Activated naive CD4-positive, alpha-beta T cell (primary cell): ENCODE data around the gene NFYC.

Experiments
- DNase-seq, 4 experiments: peaks; one replicate each; lab custom pipeline; 2025; lab: John Stamatoyannopoulos, UW

Gene NFYC

DNA sequence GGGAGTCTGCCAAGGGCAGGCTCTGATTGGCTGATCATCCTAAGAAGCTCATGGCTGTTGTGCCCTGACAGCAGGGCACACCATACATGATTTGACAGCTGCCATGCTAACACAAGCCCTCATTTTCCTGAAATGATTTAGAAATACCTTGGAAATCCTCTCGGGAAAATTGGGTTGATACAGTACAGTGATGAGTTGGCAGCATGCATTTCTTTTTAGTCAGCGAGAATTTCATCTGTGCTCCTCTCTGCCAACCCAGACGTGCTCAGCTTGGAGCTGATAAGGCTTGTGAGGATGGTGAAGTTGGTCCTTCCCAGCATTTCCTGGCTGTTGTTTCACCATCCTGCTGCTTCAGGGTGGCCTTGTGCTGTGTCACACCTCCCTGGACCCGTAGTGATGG, 69.5 kb downstream of the NFYC start:
- DNase-seq: no peak

DNA sequence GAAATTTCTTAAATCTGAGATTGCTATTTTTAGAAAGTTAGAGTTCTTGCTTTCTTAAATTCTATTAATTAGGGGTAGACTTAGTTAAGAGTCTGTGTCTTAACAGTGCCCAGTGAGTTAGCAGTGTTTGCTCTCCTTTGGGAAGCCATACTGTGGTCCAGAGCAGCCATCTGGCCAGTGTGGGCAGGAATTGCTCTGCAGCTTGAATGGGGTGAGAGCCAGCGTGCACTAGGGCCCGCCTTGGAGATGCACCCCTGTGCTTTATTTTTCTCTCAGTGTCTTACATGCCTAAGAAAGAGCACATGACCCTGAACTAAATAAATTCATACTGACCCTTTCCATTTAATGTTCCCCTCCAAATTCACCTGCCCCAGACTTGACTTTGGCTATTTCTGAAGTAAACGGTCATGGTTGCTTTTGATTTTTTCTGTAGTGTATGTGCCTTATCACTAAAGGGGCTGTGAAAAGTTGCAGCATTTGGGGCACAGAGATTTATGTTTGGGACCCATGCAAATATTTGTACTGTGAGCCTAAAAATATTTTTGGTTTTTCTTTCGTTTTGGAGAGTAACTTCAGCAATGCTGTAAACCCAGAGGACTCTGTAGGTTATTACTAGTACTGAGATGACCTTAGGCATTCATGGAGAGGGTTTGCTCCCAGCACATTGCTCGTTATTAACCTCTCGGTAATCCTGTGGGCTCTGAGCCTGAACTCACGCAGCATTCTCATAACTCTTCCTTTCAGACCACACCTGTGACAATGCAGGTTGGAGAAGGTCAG, 70.8 kb downstream of the NFYC start:
- no peak for DNase-seq

DNA sequence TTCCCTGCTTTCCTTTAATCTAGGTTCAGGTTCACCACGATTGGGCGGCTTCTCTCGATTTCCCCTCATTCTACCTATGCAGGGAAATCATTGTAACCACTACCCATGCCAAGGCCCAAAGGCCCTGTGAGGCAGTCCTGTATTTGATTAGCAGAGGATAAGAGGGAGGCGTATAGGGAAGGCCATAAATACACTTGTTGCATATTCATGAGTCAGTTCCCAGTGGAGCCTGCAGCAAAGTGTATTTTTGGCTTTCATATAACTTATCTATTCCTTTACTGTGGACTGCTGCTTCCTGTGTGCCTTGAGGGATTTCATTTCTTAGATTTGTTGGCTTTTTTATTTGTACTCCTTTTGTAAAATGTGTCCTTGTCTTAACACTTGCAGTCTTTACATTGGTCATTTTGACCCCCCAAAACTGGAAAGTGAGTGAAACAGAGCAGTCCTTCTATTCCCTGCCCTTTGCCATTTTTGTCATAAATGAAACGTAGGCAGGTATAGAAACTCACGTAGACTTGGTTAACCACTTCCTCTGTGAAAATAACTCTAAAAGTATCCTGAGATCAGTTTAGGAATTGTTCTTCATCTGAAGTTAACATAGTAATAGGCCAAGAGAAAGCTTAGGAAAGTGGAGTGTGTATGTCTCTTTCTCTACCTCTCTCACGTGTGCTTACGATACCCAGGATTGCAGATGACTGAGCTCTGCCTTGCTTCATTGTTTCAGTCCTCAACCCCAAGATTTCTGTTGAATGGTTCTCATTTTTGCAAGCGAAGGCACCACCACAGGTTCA, 72.4 kb downstream of the NFYC start:
- no peak for DNase-seq

DNA sequence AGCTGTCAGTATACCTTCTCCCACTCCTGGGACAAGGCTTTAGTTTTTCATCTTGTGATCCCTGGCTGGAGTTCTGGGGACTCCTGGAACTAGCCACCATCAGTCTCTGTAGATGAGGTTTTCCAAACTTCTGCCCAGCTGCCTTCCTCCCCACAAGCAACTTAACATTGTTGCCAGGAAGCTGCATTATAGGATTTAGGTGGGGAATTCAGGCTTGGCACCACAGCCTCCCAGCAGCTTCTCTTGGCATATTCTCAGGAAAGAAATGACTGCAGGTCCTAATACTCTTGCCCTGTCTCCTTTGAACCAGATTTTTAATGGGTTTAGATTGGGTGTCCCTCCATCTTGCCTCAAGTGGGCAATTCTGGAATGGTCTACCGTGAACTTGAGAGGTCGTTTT, 73.5 kb downstream of the NFYC start:
- no peak for DNase-seq

GRCh38 chr1:40766017-40766416, 74.5 kb downstream of the NFYC start:
- DNase-seq: no peak

GRCh38 chr1:40766560-40766959, 75.1 kb downstream of the NFYC start:
- no peak for DNase-seq

DNA sequence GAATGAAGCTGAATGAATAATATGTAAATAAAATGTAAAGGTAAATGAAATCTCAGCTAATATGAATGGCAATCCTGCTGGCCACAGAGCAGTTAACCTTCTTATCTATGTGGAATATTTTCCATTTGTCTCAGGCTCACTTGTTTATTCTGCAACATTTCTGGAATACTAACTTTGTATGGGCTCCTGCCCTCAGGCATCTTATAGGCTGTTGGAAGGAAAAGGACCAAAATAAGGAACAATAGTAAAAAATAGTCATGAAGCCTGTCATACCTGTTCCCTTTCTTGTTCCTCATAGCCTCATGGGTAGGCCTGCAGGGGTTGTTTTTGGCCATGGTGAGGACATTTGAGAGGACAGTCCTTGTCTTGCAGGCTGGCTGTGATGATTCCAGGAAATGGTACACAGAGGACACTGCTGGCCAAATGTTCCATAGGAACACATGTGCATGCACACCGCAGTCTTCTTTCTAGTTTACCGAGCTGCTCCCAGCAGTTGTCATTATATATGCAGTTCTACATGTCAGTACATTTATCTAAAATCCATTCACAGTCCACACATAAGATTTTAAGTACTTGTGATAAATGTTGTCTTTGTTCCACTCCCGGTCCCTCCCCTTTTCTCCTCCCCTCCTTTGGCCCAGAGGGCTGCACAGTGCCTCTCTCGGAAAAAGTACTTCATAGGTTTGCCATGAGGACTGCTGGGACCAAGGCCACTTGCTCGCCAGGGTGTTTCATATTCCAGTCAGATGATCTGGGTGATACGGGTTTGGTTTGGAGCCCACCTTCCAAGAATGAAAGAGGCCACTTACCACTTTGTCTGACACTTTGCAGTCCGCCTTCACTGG, 76.9 kb downstream of the NFYC start:
- no peak for DNase-seq

- no peak for DNase-seq
Observed at GRCh38 chr1:40769815-40770214, 78.3 kb downstream of the NFYC start.

DNA sequence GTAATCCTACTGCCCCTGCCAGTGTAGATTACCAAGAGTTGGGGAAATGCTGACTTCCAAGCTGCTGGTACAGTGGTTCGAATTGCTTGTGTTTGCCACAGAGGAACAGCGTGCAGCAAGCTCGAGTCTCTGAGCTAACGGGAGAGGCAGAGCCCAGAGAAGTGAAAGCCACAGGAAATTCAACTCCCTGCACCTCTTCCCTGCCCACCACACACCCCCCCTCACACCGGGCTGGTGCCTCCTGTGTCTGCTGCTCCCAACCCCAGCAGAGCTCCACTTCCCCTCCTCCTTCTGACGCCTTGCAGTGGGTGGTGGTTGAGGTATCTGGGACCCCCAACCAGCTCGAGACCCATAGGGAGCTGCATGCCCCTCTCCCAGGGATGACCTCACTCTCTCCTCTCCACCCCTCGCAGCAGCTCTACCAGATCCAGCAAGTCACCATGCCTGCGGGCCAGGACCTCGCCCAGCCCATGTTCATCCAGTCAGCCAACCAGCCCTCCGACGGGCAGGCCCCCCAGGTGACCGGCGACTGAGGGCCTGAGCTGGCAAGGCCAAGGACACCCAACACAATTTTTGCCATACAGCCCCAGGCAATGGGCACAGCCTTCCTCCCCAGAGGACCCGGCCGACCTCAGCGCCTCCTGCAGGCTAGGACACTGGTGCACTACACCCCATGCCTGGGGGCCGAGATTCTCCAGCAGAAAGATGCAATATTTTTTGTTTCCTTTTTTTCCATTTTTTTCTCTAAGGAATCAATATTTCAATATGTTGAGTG, 79.0 kb downstream of the NFYC start:
- DNase-seq: no peak

DNA sequence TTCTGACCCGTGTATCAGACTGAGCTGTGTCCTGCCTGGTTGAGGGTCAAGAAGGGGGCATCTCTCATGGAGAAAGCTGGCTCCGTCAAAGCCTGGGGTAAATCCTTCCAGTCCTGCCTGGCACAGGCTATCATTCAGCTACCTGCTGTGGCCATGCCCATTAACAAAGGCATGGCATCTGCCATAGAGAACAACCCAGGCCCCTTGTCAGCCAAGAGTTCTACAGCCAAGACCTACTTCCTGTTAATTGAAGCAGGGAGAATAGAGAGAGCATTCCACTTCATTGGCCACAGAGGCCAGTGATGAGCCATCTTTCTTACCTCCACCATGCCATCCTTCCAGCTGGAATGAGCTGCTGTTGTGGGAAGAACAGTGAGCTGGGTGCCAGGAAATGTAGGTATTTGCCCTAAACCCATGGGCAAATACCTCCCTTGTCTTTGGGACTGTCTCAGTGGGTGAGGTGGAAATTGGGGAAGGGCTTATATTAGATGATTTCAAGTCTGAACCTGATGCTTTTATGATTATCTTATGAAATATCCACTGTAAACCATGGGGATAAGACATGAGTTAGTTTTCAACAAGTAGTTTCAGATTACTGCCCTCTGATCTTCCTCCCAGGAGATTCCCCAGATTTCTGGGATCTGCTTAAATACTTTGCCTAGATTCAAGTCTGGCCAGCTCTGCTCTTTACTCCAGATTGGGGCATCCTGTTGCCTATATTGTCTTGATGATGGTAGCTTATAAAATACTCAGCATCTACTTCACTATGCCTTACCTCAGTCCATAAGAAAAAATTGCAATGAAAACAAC, 80.8 kb downstream of the NFYC start:
- DNase-seq: no peak

DNA sequence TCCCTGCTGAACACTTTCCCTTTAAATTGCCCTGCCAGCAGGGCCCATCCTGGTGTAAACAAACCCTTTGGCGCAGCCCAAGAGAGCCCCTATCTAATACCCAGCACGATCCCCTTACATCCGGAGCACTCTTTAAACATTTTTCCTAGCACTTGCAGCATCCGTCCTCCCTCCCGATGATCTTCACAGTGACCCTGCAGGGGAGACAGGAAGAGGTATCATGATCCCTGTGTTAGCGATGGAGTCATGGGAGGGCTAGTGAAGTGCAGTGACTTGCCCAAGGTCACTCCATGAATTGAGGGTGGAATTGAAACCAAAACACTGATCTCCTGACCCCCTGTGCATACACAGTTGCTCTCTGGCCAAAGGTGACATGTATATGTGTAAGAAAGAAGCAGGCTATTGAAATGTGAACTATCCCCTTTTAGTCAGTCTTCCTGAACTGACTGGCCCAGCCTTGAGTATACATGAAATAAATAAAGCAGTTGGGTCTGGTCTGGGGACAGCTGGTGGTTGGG, 82.3 kb downstream of the NFYC start:
- DNase-seq: no peak

- peak in 3 of 4 experiments; percentile 35 to 64 (median 44) for DNase-seq
Observed at GRCh38 chr1:40774266-40774998, 82.9 kb downstream of the NFYC start.

GRCh38 chr1:40776236-40777072, 85.0 kb downstream of the NFYC start:
- no peak for DNase-seq

GRCh38 chr1:40777224-40777970, 85.9 kb downstream of the NFYC start:
- no peak for DNase-seq

DNA sequence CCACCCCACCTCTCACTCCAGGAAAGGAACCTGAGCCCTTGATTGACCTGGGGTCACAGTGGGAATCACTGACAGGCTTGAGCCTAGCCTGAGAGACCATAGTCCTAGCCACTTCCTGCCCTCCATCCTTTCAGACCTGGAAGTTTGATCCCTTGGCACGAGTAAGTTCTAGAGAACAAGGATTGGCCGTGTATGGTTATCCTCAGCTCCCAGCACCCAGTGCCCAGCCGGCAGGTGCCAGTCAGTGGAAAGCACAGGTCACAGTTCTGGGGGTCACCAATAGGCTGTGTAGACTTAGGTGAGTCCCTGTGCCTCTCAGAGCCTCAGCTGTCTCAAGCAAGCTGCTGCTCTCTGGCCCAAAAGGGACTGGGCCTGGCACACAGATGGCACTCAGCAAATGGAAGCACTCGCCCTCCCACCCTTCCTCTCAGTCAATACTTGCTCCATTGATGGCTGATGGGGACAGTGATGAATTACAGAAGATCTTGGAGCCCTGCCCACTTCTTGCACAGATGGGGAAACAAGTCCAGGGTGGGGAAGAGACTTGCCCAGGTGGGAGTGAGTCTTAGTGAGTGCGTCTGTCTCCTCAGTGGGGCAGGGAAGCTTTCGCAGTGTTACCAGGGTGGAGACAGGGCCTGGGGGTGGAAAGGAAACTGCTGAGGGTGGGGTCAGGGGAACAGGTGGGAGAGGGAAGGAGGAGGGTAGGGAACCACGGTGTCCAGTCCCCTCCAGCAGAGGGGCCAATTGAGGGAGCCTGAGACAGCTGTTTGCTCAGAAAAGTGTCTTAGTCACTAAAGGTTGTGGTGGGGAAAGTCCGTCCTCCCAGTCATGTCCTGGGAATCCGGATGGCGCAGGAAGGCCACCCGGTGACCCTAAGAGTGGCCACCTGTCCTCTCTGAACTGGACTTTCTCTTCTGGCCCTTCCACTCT, 89.4 kb downstream of the NFYC start:
- no peak for DNase-seq

DNA sequence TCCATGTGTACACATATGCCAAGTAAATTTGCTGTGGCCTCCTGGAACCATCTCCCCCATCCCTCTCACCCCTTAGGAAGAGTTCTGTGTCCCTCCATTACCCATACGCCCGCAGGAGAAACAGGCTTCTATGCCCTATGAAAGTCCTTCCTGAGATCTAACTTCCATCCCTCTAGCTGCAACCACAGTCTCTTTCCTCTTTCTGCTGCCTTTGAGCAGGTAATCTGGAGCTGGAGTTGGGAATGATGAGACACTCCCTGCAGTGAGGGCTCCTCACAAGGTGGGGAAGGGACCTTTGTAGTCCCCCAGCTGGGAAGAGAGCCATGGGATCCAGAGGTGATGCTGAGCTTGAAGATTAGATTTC, 90.1 kb downstream of the NFYC start:
- no peak for DNase-seq

- no peak for DNase-seq
Observed at GRCh38 chr1:40782371-40782956, 91.0 kb downstream of the NFYC start.
